Smooth muscle cell (in vitro differentiated cells): ENCODE results near the gene CLP1. TPM values are rescaled to one million over a fixed set of nuclear protein-coding genes. Genes with fewer than 3 reads are reported as not detected.

Experiments used
- DNase-seq: peaks from one replicate; lab custom pipeline; 2025; ENCODE audit not compliant: unreplicated experiment; lab: John Stamatoyannopoulos, UW
- H2AFZ ChIP-seq: fragments of 200-600 bp; sonication (generic); 2 replicates; pipeline ENCODE4 v1.6.0; 2016; ENCODE audit warnings: antibody characterized with exemption, low read depth, mild to moderate bottlenecking
- H3F3A ChIP-seq: fragments of 200-600 bp; sonication (generic); 2 replicates; pipeline ENCODE4 v1.6.0; 2017; ENCODE audit warnings: antibody characterized with exemption, low read depth
- H3K27ac ChIP-seq: fragments of 200-600 bp; sonication (generic); 2 replicates; pipeline ENCODE4 v1.5.1; 2016; ENCODE audit warnings: low read depth, mild to moderate bottlenecking
- H3K27me3 ChIP-seq: fragments of 200-600 bp; sonication (generic); 2 replicates; pipeline ENCODE4 v1.6.1; 2016; ENCODE audit warnings: low read depth, mild to moderate bottlenecking
- H3K36me3 ChIP-seq: fragments of 200-600 bp; sonication (generic); 2 replicates; pipeline ENCODE4 v1.5.1; 2016; ENCODE audit warnings: low read depth
- H3K4me1 ChIP-seq: fragments of 200-600 bp; sonication (generic); 2 replicates; pipeline ENCODE4 v1.5.1; 2016; ENCODE audit warnings: low read depth
- H3K4me2 ChIP-seq: fragments of 200-600 bp; sonication (generic); 2 replicates; pipeline ENCODE4 v1.6.0; 2016; ENCODE audit warnings: mild to moderate bottlenecking
- H3K4me3 ChIP-seq: fragments of 200-600 bp; sonication (generic); 2 replicates; pipeline ENCODE4 v1.5.1; 2016; ENCODE audit warnings: mild to moderate bottlenecking
- H3K79me2 ChIP-seq: fragments of 200-600 bp; sonication (generic); 2 replicates; pipeline ENCODE4 v1.6.0; 2016; ENCODE audit warnings: low read depth, mild to moderate bottlenecking
- H3K9ac ChIP-seq: fragments of 200-600 bp; sonication (generic); 2 replicates; pipeline ENCODE4 v1.6.0; 2016; ENCODE audit warnings: low read depth
- H3K9me3 ChIP-seq: fragments of 200-600 bp; sonication (generic); replicated peaks from 2 replicates; pipeline ENCODE4 v1.5.1; 2016; ENCODE audit warnings: low read depth
- H4K20me1 ChIP-seq: fragments of 200-600 bp; sonication (generic); 2 replicates; pipeline ENCODE4 v1.6.0; 2016; ENCODE audit warnings: low read depth
- WGBS: methylation state at CpG from one replicate; pipeline ENCODE4 v1.1.7; 2016; ENCODE audit warnings: low lambda C conversion rate; 5-methylcytosine and 5-hydroxymethylcytosine counted together
- polyA plus RNA-seq: library from polyadenylated mRNA; unstranded; fragments of >200 nt; fragmentation: Nextera tagmentation; extraction: Ambion mirVana; gene quantifications from 2 replicates; pipeline ENCODE4 v1.2.1, GENCODE V29; 2016
- total RNA-seq: library from RNA; depleted of rRNA; stranded (reverse); fragments of >200 nt; gene quantifications from 2 replicates; pipeline ENCODE4 v1.2.3, GENCODE V29; 2014
- TF ChIP-seq, protein P1 (sequence below): fragments of 200-600 bp; sonication (generic); IDR thresholded peaks from 2 replicates; pipeline ENCODE4 v1.5.1; 2017; ENCODE audit warnings: borderline replicate concordance, mild to moderate bottlenecking, antibody characterized with exemption; ENCODE audit not compliant: insufficient read depth, poor library complexity, severe bottlenecking

CLP1 gene
- total and polyA plus RNA-seq, 2 experiments from 2014 or later, result 18.0 to 18.3 TPM

DNA sequence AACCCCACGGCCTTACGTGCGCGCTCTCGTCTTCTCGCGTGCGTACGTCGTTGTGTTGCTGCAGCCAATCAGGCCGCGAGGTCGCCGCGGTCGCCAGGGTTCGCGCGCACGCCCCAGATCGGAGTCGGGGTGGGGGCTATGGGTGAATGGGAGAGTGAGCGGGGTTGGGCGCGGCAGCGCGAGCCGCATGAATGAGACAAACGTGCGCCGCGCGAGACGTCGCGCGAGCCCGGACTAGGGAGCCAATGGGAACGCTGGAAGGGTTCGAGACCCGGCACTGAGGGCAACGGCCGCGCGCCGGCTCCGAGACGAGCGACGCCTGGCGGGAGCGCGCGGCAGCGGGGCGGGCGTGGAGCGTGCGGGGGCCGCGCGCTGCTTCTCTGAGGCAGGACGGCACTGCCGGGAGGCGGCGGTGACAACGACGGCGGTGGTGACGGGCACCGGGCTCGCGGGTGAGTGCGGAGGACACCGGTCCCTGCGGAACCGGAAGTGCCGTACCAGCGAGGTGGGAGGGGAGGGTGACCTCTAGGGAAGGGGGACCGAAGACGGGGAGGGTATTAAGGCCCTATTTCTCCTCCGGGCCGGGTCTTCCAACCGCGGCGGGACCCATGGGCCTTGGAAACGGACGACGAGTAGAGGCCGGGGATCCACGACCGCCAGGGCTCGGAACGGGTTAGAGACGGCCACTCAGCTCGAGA is 10.3 kb downstream of the CLP1 start, which contains the start of gene ZDHHC5:
ZDHHC5 (plus strand) TSS at position 379 of the 698 bp plus-strand sequence. CDS start 4,977 bp downstream, outside the sequence.
- TF ChIP-seq, protein P1, sequence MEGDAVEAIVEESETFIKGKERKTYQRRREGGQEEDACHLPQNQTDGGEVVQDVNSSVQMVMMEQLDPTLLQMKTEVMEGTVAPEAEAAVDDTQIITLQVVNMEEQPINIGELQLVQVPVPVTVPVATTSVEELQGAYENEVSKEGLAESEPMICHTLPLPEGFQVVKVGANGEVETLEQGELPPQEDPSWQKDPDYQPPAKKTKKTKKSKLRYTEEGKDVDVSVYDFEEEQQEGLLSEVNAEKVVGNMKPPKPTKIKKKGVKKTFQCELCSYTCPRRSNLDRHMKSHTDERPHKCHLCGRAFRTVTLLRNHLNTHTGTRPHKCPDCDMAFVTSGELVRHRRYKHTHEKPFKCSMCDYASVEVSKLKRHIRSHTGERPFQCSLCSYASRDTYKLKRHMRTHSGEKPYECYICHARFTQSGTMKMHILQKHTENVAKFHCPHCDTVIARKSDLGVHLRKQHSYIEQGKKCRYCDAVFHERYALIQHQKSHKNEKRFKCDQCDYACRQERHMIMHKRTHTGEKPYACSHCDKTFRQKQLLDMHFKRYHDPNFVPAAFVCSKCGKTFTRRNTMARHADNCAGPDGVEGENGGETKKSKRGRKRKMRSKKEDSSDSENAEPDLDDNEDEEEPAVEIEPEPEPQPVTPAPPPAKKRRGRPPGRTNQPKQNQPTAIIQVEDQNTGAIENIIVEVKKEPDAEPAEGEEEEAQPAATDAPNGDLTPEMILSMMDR, result peak; percentile 62
- Histone ChIP-seq H3K79me2 (peaks cover 45% of the 10 kb centered on the region), H3K4me1 (peaks cover 15% of the 10 kb centered on the region)

DNA sequence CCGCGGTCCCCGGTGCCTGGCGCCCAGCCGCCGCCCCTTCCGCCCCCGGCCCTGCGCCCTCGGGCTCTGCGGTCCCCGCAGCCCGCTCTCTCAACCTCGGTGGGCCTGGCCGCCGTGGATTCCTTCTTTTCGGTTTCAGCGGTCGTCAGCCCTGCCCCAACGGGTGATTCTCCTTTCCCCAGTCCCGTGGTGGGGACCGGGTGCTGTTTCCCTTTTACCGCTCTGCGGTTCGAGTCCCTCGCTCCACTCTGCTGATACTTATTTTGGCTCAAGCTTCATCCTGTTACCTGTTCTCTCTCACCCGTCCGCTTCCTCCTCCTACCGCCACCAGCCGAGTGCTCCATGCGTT is 10.8 kb downstream of the CLP1 start:
- no peaks in the 10 kb centered on the region for H3F3A ChIP-seq
- H3K79me2 ChIP-seq, result peaks cover 50% of the 10 kb centered on the region
- no peak for DNase-seq
- H3K9me3 ChIP-seq, result no peaks in the 10 kb centered on the region
- peak overlapping the region; percentile 62 for H2AFZ ChIP-seq
- H4K20me1 ChIP-seq, result peaks cover 31% of the 10 kb centered on the region
- peak overlapping the region; percentile 92 for H3K4me2 ChIP-seq
- H3K36me3 ChIP-seq, result no peaks in the 10 kb centered on the region
- H3K9ac ChIP-seq, result peak overlapping the region; percentile 99
- peaks cover 15% of the 10 kb centered on the region for H3K4me1 ChIP-seq
- H3K27ac ChIP-seq, result peak overlapping the region; percentile 98
- no peaks in the 10 kb centered on the region for H3K27me3 ChIP-seq
- WGBS, result under 1% methylated on average over 16 of the region's 31 CpGs
- peak overlapping the region; percentile 79 for H3K4me3 ChIP-seq
- TF ChIP-seq, protein P1, result no peak

More for the DNA sequence above, 10.3 kb downstream of the CLP1 start, which contains the start of gene ZDHHC5:
- Histone ChIP-seq H4K20me1 (peaks cover 26% of the 10 kb centered on the region), H3K4me2 (peak within 1 kb of the TSS; percentile 92), H3F3A (no peaks in the 10 kb centered on the region), H3K9me3 (no peaks in the 10 kb centered on the region), H3K36me3 (no peaks in the 10 kb centered on the region), H3K9ac (peak within 1 kb of the TSS; percentile 99), H3K27me3 (no peaks in the 10 kb centered on the region), H3K4me3 (peak within 1 kb of the TSS; percentile 79), H3K27ac (peak within 1 kb of the TSS; percentile 98), H2AFZ (peak within 1 kb of the TSS; percentile 80)
- under 1% methylated on average over 39 of the region's 96 CpGs for WGBS
- DNase-seq, result peak; percentile 96

- no peaks in the 10 kb centered on the region for H3K27me3 ChIP-seq
- no peaks in the 10 kb centered on the region for H3F3A ChIP-seq
- H3K4me2 ChIP-seq, result no peak overlapping the region
- H3K9ac ChIP-seq, result no peak overlapping the region
- peaks cover 74% of the 10 kb centered on the region for H4K20me1 ChIP-seq
- DNase-seq, result no peak
- no peaks in the 10 kb centered on the region for H3K9me3 ChIP-seq
- H3K79me2 ChIP-seq, result peaks cover 93% of the 10 kb centered on the region
- no peak overlapping the region for H2AFZ ChIP-seq
- no peak overlapping the region for H3K4me3 ChIP-seq
- peaks cover 7% of the 10 kb centered on the region for H3K4me1 ChIP-seq
- no peaks in the 10 kb centered on the region for H3K36me3 ChIP-seq
- peak overlapping the region; percentile 49 for H3K27ac ChIP-seq
- TF ChIP-seq, protein P1, result no peak
Observed at GRCh38 chr11:57674251-57674650, 16.7 kb downstream of the CLP1 start.
